Activated T-cell treated with anti-CD3 and anti-CD28 coated beads for 24 hours (primary cell): ENCODE data around the gene SLCO1C1.
"Not testable (repeated sequence)": the region's sequence is repeated elsewhere in the genome, so short reads cannot be mapped to it uniquely, and the experiment has no call there.

ENCODE experiments used
- DNase-seq: peaks from one replicate; pipeline ENCODE4 v3.0.0-alpha.2; 2020; ENCODE audit warnings: low read depth

The SLCO1C1 gene

GRCh38 chr12:20695232-20695631 is at the start of gene SLCO1C1:
Gene SLCO1C1 (plus strand): TSS chr12:20695332. CDS start chr12:20699577, 4,245 bp downstream.
- DNase-seq = no peak

- no peak for DNase-seq
These were observed 48.8 kb upstream of the SLCO1C1 start for GRCh38 chr12:20646239-20646827.

GRCh38 chr12:20653871-20654270 is 41.3 kb upstream of the SLCO1C1 start:
- DNase-seq = no peak

GRCh38 chr12:20656600-20656999 is 38.5 kb upstream of the SLCO1C1 start:
- DNase-seq = no peak

- no peak for DNase-seq
These were observed 37.6 kb upstream of the SLCO1C1 start for GRCh38 chr12:20657496-20657895.

- no peak for DNase-seq
These were observed 13.8 kb upstream of the SLCO1C1 start for GRCh38 chr12:20681334-20681733.

- no peak for DNase-seq
These were observed 1.2 kb downstream of the SLCO1C1 start for GRCh38 chr12:20696181-20696905.

GRCh38 chr12:20701106-20701505 is 6.0 kb downstream of the SLCO1C1 start:
- no peak for DNase-seq

- no peak for DNase-seq
These were observed 9.7 kb downstream of the SLCO1C1 start for GRCh38 chr12:20704860-20705259.

- DNase-seq = no peak
These were observed 16.7 kb downstream of the SLCO1C1 start for GRCh38 chr12:20711846-20712245.

GRCh38 chr12:20716037-20716436 is 20.9 kb downstream of the SLCO1C1 start:
- DNase-seq = no peak

GRCh38 chr12:20716985-20717384 is 21.9 kb downstream of the SLCO1C1 start:
- DNase-seq = no peak

GRCh38 chr12:20718294-20718693 is 23.2 kb downstream of the SLCO1C1 start:
- no peak for DNase-seq

- no peak for DNase-seq
These were observed 27.0 kb downstream of the SLCO1C1 start for GRCh38 chr12:20722142-20722541.

- no peak for DNase-seq
These were observed 36.1 kb downstream of the SLCO1C1 start for GRCh38 chr12:20731274-20731673.

- DNase-seq = no peak
These were observed 45.8 kb downstream of the SLCO1C1 start for GRCh38 chr12:20740972-20741371.

GRCh38 chr12:20748198-20748597 is 53.1 kb downstream of the SLCO1C1 start:
- DNase-seq = no peak

- DNase-seq = no peak
These were observed 55.9 kb downstream of the SLCO1C1 start for GRCh38 chr12:20751046-20751445.

- no peak for DNase-seq
These were observed 82.3 kb downstream of the SLCO1C1 start for GRCh38 chr12:20777420-20777819.

GRCh38 chr12:20778969-20779368 is 83.8 kb downstream of the SLCO1C1 start:
- DNase-seq = no peak

GRCh38 chr12:20779971-20780370 is 84.8 kb downstream of the SLCO1C1 start:
- not testable (repeated sequence) for DNase-seq

GRCh38 chr12:20783796-20784357 is 88.7 kb downstream of the SLCO1C1 start:
- not testable (repeated sequence) for DNase-seq

GRCh38 chr12:20792971-20793370 is 97.8 kb downstream of the SLCO1C1 start:
- no peak for DNase-seq
